ENCODE data around the gene SLC27A1. TPM values are rescaled to one million over a fixed set of nuclear protein-coding genes. Genes with fewer than 3 reads are reported as not detected.

Gene SLC27A1
- total and polyA plus RNA-seq, 9 of the 15 experiments (the other 6 are each of a cell fraction or from before 2014, with no cell fraction given) = 0.06 to 3.0 (median 1.1) TPM

GRCh38 chr19:17548145-17548544 lies 77.8 kb downstream of the SLC27A1 start (continued):
- TF ChIP-seq GTF2B (IDR thresholded peaks at IDR 0.05; ENCODE audit: extremely low read depth, insufficient read length) = no peak
- no peak for TF ChIP-seq EP300 (IDR thresholded peaks at IDR 0.05; ENCODE audit: low read length)
- TF ChIP-seq HSF4 (CRISPR knock-in tag; IDR thresholded peaks at IDR 0.05; ENCODE audit: borderline replicate concordance) = no peak
- no peak for TF ChIP-seq ATF7 (IDR thresholded peaks at IDR 0.05)
- no peak for TF ChIP-seq ZNF79 (CRISPR knock-in tag; IDR thresholded peaks at IDR 0.05; ENCODE audit: low read depth)
- TF ChIP-seq SRSF9 (IDR thresholded peaks at IDR 0.05; ENCODE audit: borderline replicate concordance, low read depth, low read length) = no peak
- no peak for TF ChIP-seq DPF2 (IDR thresholded peaks at IDR 0.05)
- TF ChIP-seq E2F4 (CRISPR knock-in tag; IDR thresholded peaks at IDR 0.05; ENCODE audit: low read depth) = no peak
- no peak for TF ChIP-seq CBX5 (IDR thresholded peaks at IDR 0.05; ENCODE audit: borderline replicate concordance, low read depth)
- TF ChIP-seq, protein P1, sequence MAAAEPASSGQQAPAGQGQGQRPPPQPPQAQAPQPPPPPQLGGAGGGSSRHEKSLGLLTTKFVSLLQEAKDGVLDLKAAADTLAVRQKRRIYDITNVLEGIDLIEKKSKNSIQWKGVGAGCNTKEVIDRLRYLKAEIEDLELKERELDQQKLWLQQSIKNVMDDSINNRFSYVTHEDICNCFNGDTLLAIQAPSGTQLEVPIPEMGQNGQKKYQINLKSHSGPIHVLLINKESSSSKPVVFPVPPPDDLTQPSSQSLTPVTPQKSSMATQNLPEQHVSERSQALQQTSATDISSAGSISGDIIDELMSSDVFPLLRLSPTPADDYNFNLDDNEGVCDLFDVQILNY (CRISPR knock-in tag; IDR thresholded peaks at IDR 0.05) = no peak
- TF ChIP-seq ZNF766 (CRISPR knock-in tag; conservative IDR thresholded peaks at IDR 0.05) = no peak
- TF ChIP-seq KLF6 (CRISPR knock-in tag; IDR thresholded peaks at IDR 0.05; ENCODE audit: borderline replicate concordance) = no peak
